DND-41 (cell line): ENCODE results near the gene RPH3AL.

Source experiments
- ATAC-seq: fragments of 200-7000 bp; cut with Tn5 transposase; 3 replicates; pipeline ENCODE4 v1.9.1; 2021; ENCODE audit warnings: low read depth; ENCODE audit not compliant: insufficient read depth
- DNase-seq: peaks from one replicate; pipeline ENCODE4 v3.0.0-alpha.2; 2020
- H2AFZ ChIP-seq: 2 replicates; pipeline ENCODE4 v1.6.0; 2012; ENCODE audit warnings: low read depth, low read length
- H3K27ac ChIP-seq: 2 replicates; pipeline ENCODE4 v1.5.1; 2012; ENCODE audit warnings: low read length, inconsistent platforms
- H3K27me3 ChIP-seq: fragments of 200-600 bp; sonication (generic); 2 replicates; pipeline ENCODE4 v1.6.0; 2012; ENCODE audit warnings: low read length, mild to moderate bottlenecking, inconsistent platforms; ENCODE audit not compliant: insufficient read depth, poor library complexity
- H3K36me3 ChIP-seq: 2 replicates; pipeline ENCODE4 v1.5.1; 2012; ENCODE audit warnings: low read length, inconsistent platforms; ENCODE audit not compliant: insufficient read depth
- H3K4me1 ChIP-seq: 2 replicates; pipeline ENCODE4 v1.5.1; 2012; ENCODE audit warnings: mild to moderate bottlenecking, low read length; ENCODE audit not compliant: insufficient read depth
- H3K4me2 ChIP-seq: 2 replicates; pipeline ENCODE4 v1.6.0; 2012; ENCODE audit warnings: mild to moderate bottlenecking, moderate library complexity, low read length, inconsistent platforms; ENCODE audit not compliant: insufficient read depth
- H3K4me3 ChIP-seq, 2 experiments: fragments of 200-600 bp in 1 of 2; shearing (Covaris generic) in 1 of 2; 2 replicates each; pipeline ENCODE4 v1.5.1; 2012 to 2016; ENCODE audit warnings: inconsistent platforms in 2 of 2, low read length in 2 of 2, mild to moderate bottlenecking in 2 of 2, low read depth in 1 of 2, moderate library complexity in 1 of 2
- H3K79me2 ChIP-seq: 2 replicates; pipeline ENCODE4 v1.6.0; 2012; ENCODE audit warnings: low read length, inconsistent platforms; ENCODE audit not compliant: insufficient read depth
- H3K9ac ChIP-seq: 2 replicates; pipeline ENCODE4 v1.6.0; 2012; ENCODE audit warnings: low read depth, mild to moderate bottlenecking, inconsistent platforms, low read length, moderate library complexity
- H3K9me3 ChIP-seq: 2 replicates; pipeline ENCODE4 v1.5.1; 2012; ENCODE audit warnings: low read length, moderate library complexity, mild to moderate bottlenecking, inconsistent platforms; ENCODE audit not compliant: insufficient read depth, severe bottlenecking
- H4K20me1 ChIP-seq: 2 replicates; pipeline ENCODE4 v1.6.0; 2012; ENCODE audit warnings: low read length; ENCODE audit not compliant: insufficient read depth
- EZH2 ChIP-seq: IDR thresholded peaks from 3 replicates; pipeline ENCODE4 v1.6.1; 2012; ENCODE audit warnings: borderline replicate concordance, low read depth, mild to moderate bottlenecking, moderate library complexity, low read length, inconsistent platforms; ENCODE audit not compliant: severe bottlenecking
- TF ChIP-seq, protein P1 (sequence below): IDR thresholded peaks from 2 replicates; pipeline ENCODE4 v1.5.1; 2012; ENCODE audit warnings: borderline replicate concordance, low read length, moderate library complexity, mild to moderate bottlenecking; ENCODE audit not compliant: poor library complexity, severe bottlenecking; ENCODE audit errors: extremely low read depth

RPH3AL gene

DNA sequence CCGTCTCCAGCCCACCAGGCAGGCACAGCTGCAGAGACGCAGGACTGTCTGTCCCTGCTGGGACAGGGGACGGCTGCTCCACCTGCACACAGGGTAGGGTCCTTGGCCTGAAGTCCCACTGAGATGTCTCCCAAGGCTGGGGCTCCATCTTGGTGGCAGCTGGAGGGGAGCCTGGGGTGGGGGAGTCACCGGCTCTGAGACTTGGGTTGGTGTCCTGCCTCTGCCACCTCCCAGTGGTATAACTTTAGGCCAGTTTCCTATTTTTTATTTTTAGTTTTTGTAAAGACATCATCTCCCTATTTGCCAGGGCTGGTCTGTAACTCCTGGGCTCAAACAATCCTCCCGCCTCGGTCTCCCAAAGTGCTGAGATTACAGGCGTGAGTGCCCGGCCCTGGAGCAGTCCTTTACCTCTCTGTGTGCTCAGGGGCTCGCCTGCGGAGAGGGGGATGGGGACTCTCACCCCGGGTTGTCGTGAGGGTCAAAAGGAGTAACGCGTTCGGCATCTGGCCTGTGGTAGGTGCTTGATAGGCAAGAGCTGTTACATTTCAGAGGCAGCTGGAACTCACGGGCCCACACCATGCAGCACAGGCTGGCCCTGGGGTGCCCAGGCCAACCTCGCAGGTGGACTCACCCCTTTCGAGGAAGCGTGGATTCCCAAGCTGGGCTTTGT, 124.5 kb downstream of the RPH3AL start:
- no peak overlapping the region for H3K4me3 ChIP-seq
- H3K27me3 ChIP-seq = no peaks in the 10 kb centered on the region
- H3K36me3 ChIP-seq = no peaks in the 10 kb centered on the region
- H2AFZ ChIP-seq = no peak overlapping the region
- no peak overlapping the region for H3K4me2 ChIP-seq
- H3K4me1 ChIP-seq = no peaks in the 10 kb centered on the region
- DNase-seq (no peak), ATAC-seq (no peak)
- H3K9me3 ChIP-seq = no peaks in the 10 kb centered on the region
- no peak overlapping the region for H3K9ac ChIP-seq
- H4K20me1 ChIP-seq = peaks cover 5% of the 10 kb centered on the region
- TF ChIP-seq, protein P1, sequence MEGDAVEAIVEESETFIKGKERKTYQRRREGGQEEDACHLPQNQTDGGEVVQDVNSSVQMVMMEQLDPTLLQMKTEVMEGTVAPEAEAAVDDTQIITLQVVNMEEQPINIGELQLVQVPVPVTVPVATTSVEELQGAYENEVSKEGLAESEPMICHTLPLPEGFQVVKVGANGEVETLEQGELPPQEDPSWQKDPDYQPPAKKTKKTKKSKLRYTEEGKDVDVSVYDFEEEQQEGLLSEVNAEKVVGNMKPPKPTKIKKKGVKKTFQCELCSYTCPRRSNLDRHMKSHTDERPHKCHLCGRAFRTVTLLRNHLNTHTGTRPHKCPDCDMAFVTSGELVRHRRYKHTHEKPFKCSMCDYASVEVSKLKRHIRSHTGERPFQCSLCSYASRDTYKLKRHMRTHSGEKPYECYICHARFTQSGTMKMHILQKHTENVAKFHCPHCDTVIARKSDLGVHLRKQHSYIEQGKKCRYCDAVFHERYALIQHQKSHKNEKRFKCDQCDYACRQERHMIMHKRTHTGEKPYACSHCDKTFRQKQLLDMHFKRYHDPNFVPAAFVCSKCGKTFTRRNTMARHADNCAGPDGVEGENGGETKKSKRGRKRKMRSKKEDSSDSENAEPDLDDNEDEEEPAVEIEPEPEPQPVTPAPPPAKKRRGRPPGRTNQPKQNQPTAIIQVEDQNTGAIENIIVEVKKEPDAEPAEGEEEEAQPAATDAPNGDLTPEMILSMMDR = no peak
- TF ChIP-seq EZH2 = no peak
- H3K27ac ChIP-seq = no peak overlapping the region
- H3K79me2 ChIP-seq = no peaks in the 10 kb centered on the region

DNA sequence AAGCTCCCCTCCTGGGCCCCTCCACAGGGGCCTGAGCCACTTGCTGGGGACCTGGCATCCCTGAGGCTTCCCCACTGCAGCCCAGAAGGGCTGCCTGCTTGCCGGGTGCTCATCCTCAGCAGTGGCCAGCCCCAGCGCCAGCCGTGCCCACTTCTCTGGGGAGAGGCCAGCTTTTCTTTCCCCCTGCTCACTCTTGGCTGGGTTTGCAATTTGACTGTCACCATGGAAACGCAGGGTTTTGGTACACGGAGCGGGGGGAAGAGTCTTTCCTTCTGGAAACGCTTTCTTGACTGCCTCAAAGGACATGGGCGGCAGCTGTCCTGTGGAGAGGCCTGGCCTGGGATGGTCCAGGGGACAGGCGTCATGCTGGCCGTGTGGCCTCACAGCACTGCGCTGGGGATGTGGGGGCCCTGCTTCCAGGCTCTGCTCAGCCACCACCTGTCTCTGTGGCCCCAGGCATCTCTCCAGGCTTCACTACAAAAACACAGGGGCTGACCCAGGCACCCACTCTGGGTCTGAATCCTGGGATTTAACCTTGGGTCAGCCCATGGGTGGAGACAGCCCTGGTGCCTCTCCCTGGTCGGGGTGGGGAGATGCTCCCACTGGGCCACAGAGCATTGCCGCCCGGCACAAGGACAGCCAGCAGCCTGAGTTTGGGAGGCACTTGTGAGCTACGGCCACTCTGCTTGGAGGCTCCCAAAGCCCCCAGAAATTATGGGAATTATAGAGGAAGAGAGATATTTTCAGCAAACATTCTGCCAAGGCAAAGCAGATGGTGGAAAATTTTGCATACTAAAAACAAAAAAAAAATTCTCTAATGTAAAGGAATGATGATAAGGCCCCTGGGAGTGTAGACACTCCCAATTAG, 125.3 kb downstream of the RPH3AL start:
- Histone ChIP-seq H3K9ac (no peak overlapping the region), H3K9me3 (no peaks in the 10 kb centered on the region), H3K4me1 (no peaks in the 10 kb centered on the region), H3K4me3 (no peak overlapping the region), H3K79me2 (no peaks in the 10 kb centered on the region), H2AFZ (no peak overlapping the region), H3K36me3 (no peaks in the 10 kb centered on the region), H3K27me3 (no peaks in the 10 kb centered on the region), H3K27ac (no peak overlapping the region), H4K20me1 (peaks cover 5% of the 10 kb centered on the region), H3K4me2 (no peak overlapping the region)
- no peak for ATAC-seq
- TF ChIP-seq, protein P1 = no peak
- TF ChIP-seq EZH2 = no peak
- no peak for DNase-seq

GRCh38 chr17:226108-227077, 126.2 kb downstream of the RPH3AL start:
- Histone ChIP-seq H3K4me1 (no peaks in the 10 kb centered on the region), H3K79me2 (no peaks in the 10 kb centered on the region), H3K27ac (no peak overlapping the region), H3K9me3 (no peaks in the 10 kb centered on the region), H3K36me3 (no peaks in the 10 kb centered on the region), H3K9ac (no peak overlapping the region), H4K20me1 (peaks cover 5% of the 10 kb centered on the region), H3K27me3 (no peaks in the 10 kb centered on the region), H2AFZ (no peak overlapping the region), H3K4me3 (no peak overlapping the region), H3K4me2 (no peak overlapping the region)
- DNase-seq (no peak), ATAC-seq (no peak)
- TF ChIP-seq, protein P1 = no peak
- no peak for TF ChIP-seq EZH2
